GM23338 (cell line): Measurements from ENCODE around the gene METRNL.
"Not testable (repeated sequence)": the region's sequence is repeated elsewhere in the genome, so short reads cannot be mapped to it uniquely, and the experiment has no call there.

Source experiments
- CTCF ChIP-seq, 2 experiments: fragments of 200-600 bp in 1 of 2; sonication (generic) in 1 of 2; conservative IDR thresholded peaks; 2 replicates each; pipeline versions ENCODE4 v1.5.1 to v1.6.1; 2016 to 2017; ENCODE audit warnings: antibody characterized with exemption in 2 of 2, low read depth in 2 of 2, mild to moderate bottlenecking in 2 of 2, moderate library complexity in 1 of 2
- EZH2 ChIP-seq: fragments of 200-600 bp; sonication (generic); IDR thresholded peaks from one replicate; pipeline ENCODE4 v1.8.0; 2017; ENCODE audit warnings: antibody characterized with exemption, mild to moderate bottlenecking, low read depth; ENCODE audit not compliant: unreplicated experiment
- POLR2AphosphoS5 ChIP-seq: IDR thresholded peaks from 2 replicates; pipeline ENCODE4 v1.6.1; 2016; ENCODE audit warnings: antibody characterized with exemption, low read depth
- REST ChIP-seq: IDR thresholded peaks from one replicate; pipeline ENCODE4 v1.6.1; 2018; ENCODE audit warnings: antibody characterized with exemption; ENCODE audit not compliant: unreplicated experiment
- TF ChIP-seq, protein P1 (sequence below): fragments of 250-450 bp; sonication (Bioruptor Pico); IDR thresholded peaks from 2 replicates; pipeline ENCODE4 v1.5.0; 2020; ENCODE audit warnings: mild to moderate bottlenecking, moderate library complexity

GRCh38 chr17:83044479-83044878 is 34.9 kb upstream of the METRNL start:
- not testable (repeated sequence) for TF ChIP-seq EZH2; REST; CTCF (conservative IDR thresholded peaks at IDR 0.05; ENCODE audit: low read depth in 2 of 2); POLR2AphosphoS5
- TF ChIP-seq, protein P1, sequence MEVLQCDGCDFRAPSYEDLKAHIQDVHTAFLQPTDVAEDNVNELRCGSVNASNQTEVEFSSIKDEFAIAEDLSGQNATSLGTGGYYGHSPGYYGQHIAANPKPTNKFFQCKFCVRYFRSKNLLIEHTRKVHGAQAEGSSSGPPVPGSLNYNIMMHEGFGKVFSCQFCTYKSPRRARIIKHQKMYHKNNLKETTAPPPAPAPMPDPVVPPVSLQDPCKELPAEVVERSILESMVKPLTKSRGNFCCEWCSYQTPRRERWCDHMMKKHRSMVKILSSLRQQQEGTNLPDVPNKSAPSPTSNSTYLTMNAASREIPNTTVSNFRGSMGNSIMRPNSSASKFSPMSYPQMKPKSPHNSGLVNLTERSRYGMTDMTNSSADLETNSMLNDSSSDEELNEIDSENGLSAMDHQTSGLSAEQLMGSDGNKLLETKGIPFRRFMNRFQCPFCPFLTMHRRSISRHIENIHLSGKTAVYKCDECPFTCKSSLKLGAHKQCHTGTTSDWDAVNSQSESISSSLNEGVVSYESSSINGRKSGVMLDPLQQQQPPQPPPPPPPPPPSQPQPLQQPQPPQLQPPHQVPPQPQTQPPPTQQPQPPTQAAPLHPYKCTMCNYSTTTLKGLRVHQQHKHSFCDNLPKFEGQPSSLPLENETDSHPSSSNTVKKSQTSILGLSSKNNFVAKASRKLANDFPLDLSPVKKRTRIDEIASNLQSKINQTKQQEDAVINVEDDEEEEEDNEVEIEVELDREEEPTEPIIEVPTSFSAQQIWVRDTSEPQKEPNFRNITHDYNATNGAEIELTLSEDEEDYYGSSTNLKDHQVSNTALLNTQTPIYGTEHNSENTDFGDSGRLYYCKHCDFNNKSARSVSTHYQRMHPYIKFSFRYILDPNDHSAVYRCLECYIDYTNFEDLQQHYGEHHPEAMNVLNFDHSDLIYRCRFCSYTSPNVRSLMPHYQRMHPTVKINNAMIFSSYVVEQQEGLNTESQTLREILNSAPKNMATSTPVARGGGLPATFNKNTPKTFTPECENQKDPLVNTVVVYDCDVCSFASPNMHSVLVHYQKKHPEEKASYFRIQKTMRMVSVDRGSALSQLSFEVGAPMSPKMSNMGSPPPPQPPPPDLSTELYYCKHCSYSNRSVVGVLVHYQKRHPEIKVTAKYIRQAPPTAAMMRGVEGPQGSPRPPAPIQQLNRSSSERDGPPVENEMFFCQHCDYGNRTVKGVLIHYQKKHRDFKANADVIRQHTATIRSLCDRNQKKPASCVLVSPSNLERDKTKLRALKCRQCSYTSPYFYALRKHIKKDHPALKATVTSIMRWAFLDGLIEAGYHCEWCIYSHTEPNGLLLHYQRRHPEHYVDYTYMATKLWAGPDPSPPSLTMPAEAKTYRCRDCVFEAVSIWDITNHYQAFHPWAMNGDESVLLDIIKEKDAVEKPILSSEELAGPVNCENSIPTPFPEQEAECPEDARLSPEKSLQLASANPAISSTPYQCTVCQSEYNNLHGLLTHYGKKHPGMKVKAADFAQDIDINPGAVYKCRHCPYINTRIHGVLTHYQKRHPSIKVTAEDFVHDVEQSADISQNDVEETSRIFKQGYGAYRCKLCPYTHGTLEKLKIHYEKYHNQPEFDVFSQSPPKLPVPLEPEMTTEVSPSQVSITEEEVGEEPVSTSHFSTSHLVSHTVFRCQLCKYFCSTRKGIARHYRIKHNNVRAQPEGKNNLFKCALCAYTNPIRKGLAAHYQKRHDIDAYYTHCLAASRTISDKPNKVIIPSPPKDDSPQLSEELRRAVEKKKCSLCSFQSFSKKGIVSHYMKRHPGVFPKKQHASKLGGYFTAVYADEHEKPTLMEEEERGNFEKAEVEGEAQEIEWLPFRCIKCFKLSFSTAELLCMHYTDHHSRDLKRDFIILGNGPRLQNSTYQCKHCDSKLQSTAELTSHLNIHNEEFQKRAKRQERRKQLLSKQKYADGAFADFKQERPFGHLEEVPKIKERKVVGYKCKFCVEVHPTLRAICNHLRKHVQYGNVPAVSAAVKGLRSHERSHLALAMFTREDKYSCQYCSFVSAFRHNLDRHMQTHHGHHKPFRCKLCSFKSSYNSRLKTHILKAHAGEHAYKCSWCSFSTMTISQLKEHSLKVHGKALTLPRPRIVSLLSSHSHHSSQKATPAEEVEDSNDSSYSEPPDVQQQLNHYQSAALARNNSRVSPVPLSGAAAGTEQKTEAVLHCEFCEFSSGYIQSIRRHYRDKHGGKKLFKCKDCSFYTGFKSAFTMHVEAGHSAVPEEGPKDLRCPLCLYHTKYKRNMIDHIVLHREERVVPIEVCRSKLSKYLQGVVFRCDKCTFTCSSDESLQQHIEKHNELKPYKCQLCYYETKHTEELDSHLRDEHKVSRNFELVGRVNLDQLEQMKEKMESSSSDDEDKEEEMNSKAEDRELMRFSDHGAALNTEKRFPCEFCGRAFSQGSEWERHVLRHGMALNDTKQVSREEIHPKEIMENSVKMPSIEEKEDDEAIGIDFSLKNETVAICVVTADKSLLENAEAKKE (CRISPR knock-in tag): not testable (repeated sequence)
